ENCODE results near the gene PLXNA2.

PLXNA2 gene

GRCh38 chr1:208004851-208005250, 239.3 kb downstream of the PLXNA2 start:
- no peak overlapping the region for H3K4me3 ChIP-seq (ENCODE audit: low read depth in 1 of 2, low read length in 2 of 2)
- TF ChIP-seq CTCF (IDR thresholded peaks at IDR 0.05; ENCODE audit: borderline replicate concordance, extremely low read depth, low read length, poor library complexity, severe bottlenecking) (no peak), EZH2 (IDR thresholded peaks at IDR 0.05; ENCODE audit: borderline replicate concordance, low read depth, low read length, severe bottlenecking) (no peak)
- H3K27ac ChIP-seq (ENCODE audit: low read length) = no peak overlapping the region
- no peaks in the 10 kb centered on the region for H3K4me1 ChIP-seq (ENCODE audit: insufficient read depth, low read length)
- no peak for ATAC-seq (ENCODE audit: insufficient read depth, low read depth)
- DNase-seq = no peak
- H3K9me3 ChIP-seq (ENCODE audit: insufficient read depth, low read length, severe bottlenecking) = no peaks in the 10 kb centered on the region
- peaks cover 30% of the 10 kb centered on the region for H3K27me3 ChIP-seq (ENCODE audit: insufficient read depth, low read length, poor library complexity)
- no peak overlapping the region for H3K4me2 ChIP-seq (ENCODE audit: insufficient read depth, low read length)
- H4K20me1 ChIP-seq (ENCODE audit: insufficient read depth, low read length) = 0 out of 2 replicates have a peak, but pooled peaks cover 3% of the 10 kb centered on the region
- no peak overlapping the region for H2AFZ ChIP-seq (ENCODE audit: low read depth, low read length)
- H3K36me3 ChIP-seq (ENCODE audit: insufficient read depth, low read length) = no peaks in the 10 kb centered on the region
- H3K79me2 ChIP-seq (ENCODE audit: insufficient read depth, low read length) = no peaks in the 10 kb centered on the region
- no peak overlapping the region for H3K9ac ChIP-seq (ENCODE audit: low read depth, low read length)

- Histone ChIP-seq H3K4me3 (ENCODE audit: low read depth in 1 of 2, low read length in 2 of 2) (no peak overlapping the region), H3K9me3 (ENCODE audit: insufficient read depth, low read length, severe bottlenecking) (no peaks in the 10 kb centered on the region), H3K36me3 (ENCODE audit: insufficient read depth, low read length) (no peaks in the 10 kb centered on the region), H2AFZ (ENCODE audit: low read depth, low read length) (no peak overlapping the region), H3K4me1 (ENCODE audit: insufficient read depth, low read length) (no peaks in the 10 kb centered on the region), H3K79me2 (ENCODE audit: insufficient read depth, low read length) (no peaks in the 10 kb centered on the region), H3K4me2 (ENCODE audit: insufficient read depth, low read length) (no peak overlapping the region), H4K20me1 (ENCODE audit: insufficient read depth, low read length) (no peaks in the 10 kb centered on the region), H3K9ac (ENCODE audit: low read depth, low read length) (no peak overlapping the region), H3K27ac (ENCODE audit: low read length) (no peak overlapping the region), H3K27me3 (ENCODE audit: insufficient read depth, low read length, poor library complexity) (peaks cover 19% of the 10 kb centered on the region)
- TF ChIP-seq EZH2 (IDR thresholded peaks at IDR 0.05; ENCODE audit: borderline replicate concordance, low read depth, low read length, severe bottlenecking) (no peak), CTCF (IDR thresholded peaks at IDR 0.05; ENCODE audit: borderline replicate concordance, extremely low read depth, low read length, poor library complexity, severe bottlenecking) (no peak)
- ATAC-seq (ENCODE audit: insufficient read depth, low read depth) (no peak), DNase-seq (no peak)
Measured at GRCh38 chr1:208003241-208003640, 240.9 kb downstream of the PLXNA2 start.

- Histone ChIP-seq H3K9me3 (ENCODE audit: insufficient read depth, low read length, severe bottlenecking) (no peaks in the 10 kb centered on the region), H3K4me3 (ENCODE audit: low read depth in 1 of 2, low read length in 2 of 2) (no peak overlapping the region), H3K4me1 (ENCODE audit: insufficient read depth, low read length) (no peaks in the 10 kb centered on the region), H3K4me2 (ENCODE audit: insufficient read depth, low read length) (no peak overlapping the region), H3K79me2 (ENCODE audit: insufficient read depth, low read length) (no peaks in the 10 kb centered on the region), H3K27me3 (ENCODE audit: insufficient read depth, low read length, poor library complexity) (peaks cover 18% of the 10 kb centered on the region), H3K9ac (ENCODE audit: low read depth, low read length) (no peak overlapping the region), H3K27ac (ENCODE audit: low read length) (no peak overlapping the region), H3K36me3 (ENCODE audit: insufficient read depth, low read length) (no peaks in the 10 kb centered on the region), H4K20me1 (ENCODE audit: insufficient read depth, low read length) (no peaks in the 10 kb centered on the region), H2AFZ (ENCODE audit: low read depth, low read length) (no peak overlapping the region)
- TF ChIP-seq CTCF (IDR thresholded peaks at IDR 0.05; ENCODE audit: borderline replicate concordance, extremely low read depth, low read length, poor library complexity, severe bottlenecking) = no peak
- no peak for TF ChIP-seq EZH2 (IDR thresholded peaks at IDR 0.05; ENCODE audit: borderline replicate concordance, low read depth, low read length, severe bottlenecking)
- ATAC-seq (ENCODE audit: insufficient read depth, low read depth) (no peak), DNase-seq (no peak)
Measured at GRCh38 chr1:208002672-208003071, 241.5 kb downstream of the PLXNA2 start.

GRCh38 chr1:208002078-208002477, 242.1 kb downstream of the PLXNA2 start:
- no peaks in the 10 kb centered on the region for H4K20me1 ChIP-seq (ENCODE audit: insufficient read depth, low read length)
- H3K9ac ChIP-seq (ENCODE audit: low read depth, low read length) = no peak overlapping the region
- H3K27me3 ChIP-seq (ENCODE audit: insufficient read depth, low read length, poor library complexity) = peaks cover 14% of the 10 kb centered on the region
- no peak overlapping the region for H3K27ac ChIP-seq (ENCODE audit: low read length)
- TF ChIP-seq EZH2 (IDR thresholded peaks at IDR 0.05; ENCODE audit: borderline replicate concordance, low read depth, low read length, severe bottlenecking) = no peak
- TF ChIP-seq CTCF (IDR thresholded peaks at IDR 0.05; ENCODE audit: borderline replicate concordance, extremely low read depth, low read length, poor library complexity, severe bottlenecking) = no peak
- no peak overlapping the region for H3K4me2 ChIP-seq (ENCODE audit: insufficient read depth, low read length)
- H3K4me3 ChIP-seq (ENCODE audit: low read depth in 1 of 2, low read length in 2 of 2) = no peak overlapping the region
- H2AFZ ChIP-seq (ENCODE audit: low read depth, low read length) = no peak overlapping the region
- no peaks in the 10 kb centered on the region for H3K4me1 ChIP-seq (ENCODE audit: insufficient read depth, low read length)
- no peaks in the 10 kb centered on the region for H3K9me3 ChIP-seq (ENCODE audit: insufficient read depth, low read length, severe bottlenecking)
- H3K36me3 ChIP-seq (ENCODE audit: insufficient read depth, low read length) = no peaks in the 10 kb centered on the region
- DNase-seq (no peak), ATAC-seq (ENCODE audit: insufficient read depth, low read depth) (no peak)
- no peaks in the 10 kb centered on the region for H3K79me2 ChIP-seq (ENCODE audit: insufficient read depth, low read length)
